B cell (primary cell): ENCODE results near the gene TCHHL1.

Experiments
- CTCF ChIP-seq: fragments of 200-600 bp; IDR thresholded peaks from one replicate; pipeline ENCODE4 v1.8.0; 2022; ENCODE audit warnings: antibody characterized with exemption, mild to moderate bottlenecking
- EZH2 ChIP-seq: IDR thresholded peaks from 2 replicates; pipeline ENCODE4 v1.6.1; 2012; ENCODE audit warnings: borderline replicate concordance, low read depth, mild to moderate bottlenecking, moderate library complexity, low read length; ENCODE audit not compliant: insufficient read depth, poor library complexity, severe bottlenecking

DNA sequence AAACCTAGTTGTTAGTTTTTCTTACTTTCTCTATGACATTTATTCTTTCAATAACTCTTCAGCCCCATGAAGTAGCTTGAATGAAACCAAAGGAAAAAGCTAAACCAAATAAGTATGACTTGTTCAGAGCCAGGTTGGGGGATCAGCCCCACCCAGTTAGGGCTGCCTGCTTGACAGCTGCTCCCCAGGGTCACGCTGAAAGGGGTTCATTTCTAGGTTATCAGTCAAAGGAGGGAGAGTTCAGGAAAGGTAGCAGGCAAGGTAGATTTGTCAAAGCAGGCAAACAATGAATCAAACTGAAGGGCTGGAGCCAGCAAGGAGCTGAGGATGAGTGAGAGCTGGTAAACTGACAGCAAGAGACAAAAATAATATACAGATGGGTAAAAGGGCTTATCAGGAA, 49.0 kb downstream of the TCHHL1 start:
- TF ChIP-seq CTCF (no peak), EZH2 (no peak)
